SU-DHL-6 (cell line): Measurements from ENCODE around the gene KCND2.

Experiments used
- H2AFZ ChIP-seq: fragments of 200-600 bp; sonication (generic); 2 replicates; pipeline ENCODE4 v1.6.1; 2014; ENCODE audit warnings: low read depth, mild to moderate bottlenecking, moderate library complexity, mixed read lengths, antibody characterized with exemption, low read length; ENCODE audit not compliant: severe bottlenecking
- H3F3A ChIP-seq: fragments of 200-600 bp; shearing (Covaris generic); 2 replicates; pipeline ENCODE4 v1.6.0; 2016; ENCODE audit warnings: antibody characterized with exemption, mild to moderate bottlenecking; ENCODE audit not compliant: insufficient read depth
- H3K27ac ChIP-seq: fragments of 200-600 bp; sonication (generic); 2 replicates; pipeline ENCODE4 v1.5.1; 2016; ENCODE audit warnings: low read depth, mild to moderate bottlenecking, low read length, moderate library complexity, mixed read lengths
- H3K27me3 ChIP-seq: fragments of 200-600 bp; sonication (generic), shearing (Covaris generic); 2 replicates; pipeline ENCODE4 v1.6.0; 2014; ENCODE audit warnings: mild to moderate bottlenecking, low read length
- H3K36me3 ChIP-seq: fragments of 200-600 bp; sonication (generic); 2 replicates; pipeline ENCODE4 v1.6.1; 2014; ENCODE audit warnings: mild to moderate bottlenecking, low read length, mixed read lengths
- H3K4me2 ChIP-seq: fragments of 300-600, 200-600 bp; shearing (Covaris generic), sonication (generic); 2 replicates; pipeline ENCODE4 v1.6.0; 2014; ENCODE audit warnings: low read length, low read depth, mild to moderate bottlenecking; ENCODE audit not compliant: poor library complexity, severe bottlenecking
- H3K4me3 ChIP-seq: fragments of 200-600 bp; sonication (generic); 2 replicates; pipeline ENCODE4 v1.5.1; 2014; ENCODE audit warnings: antibody characterized with exemption, low read length, mild to moderate bottlenecking, mixed read lengths; ENCODE audit not compliant: insufficient read depth, poor library complexity, severe bottlenecking
- H3K79me2 ChIP-seq: fragments of 200-600 bp; sonication (generic); 2 replicates; pipeline ENCODE4 v1.6.1; 2014; ENCODE audit warnings: mild to moderate bottlenecking, low read length, moderate library complexity; ENCODE audit not compliant: insufficient read depth
- H3K9ac ChIP-seq: fragments of 200-600 bp; sonication (generic); 2 replicates; pipeline ENCODE4 v1.7.0; 2014; ENCODE audit warnings: mild to moderate bottlenecking, low read length
- H3K9me2 ChIP-seq: fragments of 200-600 bp; sonication (generic); replicated peaks from 2 replicates; pipeline ENCODE4 v1.6.1; 2014; ENCODE audit warnings: low read length; ENCODE audit not compliant: insufficient read depth
- H3K9me3 ChIP-seq: fragments of 200-600 bp; sonication (generic); 2 replicates; pipeline ENCODE4 v1.6.1; 2014; ENCODE audit warnings: low read length, mixed read lengths; ENCODE audit not compliant: insufficient read depth
- H4K20me1 ChIP-seq: fragments of 200-600 bp; sonication (generic); 2 replicates; pipeline ENCODE4 v1.6.1; 2014; ENCODE audit warnings: low read depth, mild to moderate bottlenecking, antibody characterized with exemption, low read length, moderate library complexity, mixed read lengths
- CTCF ChIP-seq: fragments of 200-600 bp; sonication (generic); IDR thresholded peaks from one replicate; pipeline ENCODE4 v1.5.1; 2017; ENCODE audit warnings: antibody characterized with exemption, mild to moderate bottlenecking, low read length, moderate library complexity; ENCODE audit not compliant: insufficient read depth, poor library complexity, severe bottlenecking
- EZH2phosphoT487 ChIP-seq: fragments of 200-600 bp; sonication (generic), shearing (Covaris generic); conservative IDR thresholded peaks from 2 replicates; pipeline ENCODE4 v1.6.1; 2018; ENCODE audit warnings: mild to moderate bottlenecking, antibody characterized with exemption, low read length, moderate library complexity, mixed read lengths

Gene KCND2

GRCh38 chr7:120303105-120303504 is 30.1 kb downstream of the KCND2 start:
- Histone ChIP-seq H2AFZ (no peak overlapping the region), H3K9me2 (no peaks in the 10 kb centered on the region), H3K9me3 (no peaks in the 10 kb centered on the region), H4K20me1 (no peaks in the 10 kb centered on the region), H3K4me3 (no peak overlapping the region), H3K4me2 (no peak overlapping the region), H3F3A (no peaks in the 10 kb centered on the region), H3K36me3 (no peaks in the 10 kb centered on the region), H3K27me3 (no peaks in the 10 kb centered on the region), H3K9ac (no peak overlapping the region), H3K27ac (no peak overlapping the region), H3K79me2 (no peaks in the 10 kb centered on the region)
- TF ChIP-seq CTCF (no peak), EZH2phosphoT487 (no peak)

GRCh38 chr7:120304674-120305073 is 31.7 kb downstream of the KCND2 start:
- Histone ChIP-seq H3K4me3 (no peak overlapping the region), H4K20me1 (no peaks in the 10 kb centered on the region), H3K27ac (no peak overlapping the region), H3F3A (no peaks in the 10 kb centered on the region), H3K9me2 (no peaks in the 10 kb centered on the region), H3K36me3 (no peaks in the 10 kb centered on the region), H3K4me2 (no peak overlapping the region), H3K27me3 (no peaks in the 10 kb centered on the region), H2AFZ (no peak overlapping the region), H3K79me2 (no peaks in the 10 kb centered on the region), H3K9me3 (no peaks in the 10 kb centered on the region), H3K9ac (no peak overlapping the region)
- TF ChIP-seq EZH2phosphoT487 = no peak
- TF ChIP-seq CTCF = no peak

DNA sequence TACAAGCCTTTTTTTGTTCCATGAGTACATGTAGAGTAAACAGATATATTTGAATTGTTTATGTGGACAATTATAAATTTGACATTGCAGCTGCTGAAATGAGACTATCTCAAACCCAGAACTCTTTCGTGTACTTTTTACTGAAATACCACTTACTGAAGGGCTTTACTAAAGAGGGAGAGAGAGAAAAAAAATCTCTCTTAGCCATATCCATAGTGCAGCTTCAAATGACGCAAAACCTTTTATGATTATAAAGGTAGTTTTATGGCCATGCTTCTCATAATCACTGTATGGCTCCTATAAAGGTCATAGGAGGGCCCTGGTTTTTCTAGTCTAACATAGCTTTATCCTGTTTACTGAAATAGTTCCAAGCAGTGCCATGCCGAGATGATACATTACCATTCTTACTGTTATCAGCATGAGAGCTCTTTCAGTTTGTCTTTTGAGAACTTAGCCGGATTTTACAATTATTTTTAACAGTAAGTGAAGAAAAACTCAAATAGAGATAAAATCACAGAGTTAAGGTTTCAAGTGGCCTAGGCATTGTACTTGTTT is 35.1 kb downstream of the KCND2 start:
- Histone ChIP-seq H3K36me3 (no peaks in the 10 kb centered on the region), H3K79me2 (no peaks in the 10 kb centered on the region), H3K9me3 (no peaks in the 10 kb centered on the region), H3K27me3 (no peaks in the 10 kb centered on the region), H4K20me1 (no peaks in the 10 kb centered on the region), H3K4me3 (no peak overlapping the region), H3F3A (no peaks in the 10 kb centered on the region), H3K27ac (no peak overlapping the region), H3K9ac (no peak overlapping the region), H2AFZ (no peak overlapping the region), H3K9me2 (no peaks in the 10 kb centered on the region), H3K4me2 (no peak overlapping the region)
- no peak for TF ChIP-seq CTCF
- no peak for TF ChIP-seq EZH2phosphoT487
